Ovary (tissue), 3 donors: ENCODE results near the gene HPSE2.

ENCODE experiments used
- EP300 ChIP-seq: sonication (generic); formaldehyde crosslinking; IDR thresholded peaks from one replicate; pipeline ENCODE4 v1.6.1; 2017; ENCODE audit warnings: antibody characterized with exemption
- POLR2A ChIP-seq: fragments of 450-650 bp; IDR thresholded peaks from one replicate; pipeline ENCODE4 v1.6.1; 2017; ENCODE audit warnings: antibody characterized with exemption, mild to moderate bottlenecking, moderate library complexity
- TF ChIP-seq, protein P1 (sequence below), 3 donors: fragments of 450-650 bp in 2 of 3; fragments of 200-600 bp in 1 of 3; IDR thresholded peaks; one replicate each; pipeline versions ENCODE4 v1.5.1 to v1.8.0; 2016 to 2022; ENCODE audit warnings: antibody characterized with exemption in 3 of 3, mild to moderate bottlenecking in 1 of 3
- donor health status: DM: no; HTN: no; CAD: no.

DNA sequence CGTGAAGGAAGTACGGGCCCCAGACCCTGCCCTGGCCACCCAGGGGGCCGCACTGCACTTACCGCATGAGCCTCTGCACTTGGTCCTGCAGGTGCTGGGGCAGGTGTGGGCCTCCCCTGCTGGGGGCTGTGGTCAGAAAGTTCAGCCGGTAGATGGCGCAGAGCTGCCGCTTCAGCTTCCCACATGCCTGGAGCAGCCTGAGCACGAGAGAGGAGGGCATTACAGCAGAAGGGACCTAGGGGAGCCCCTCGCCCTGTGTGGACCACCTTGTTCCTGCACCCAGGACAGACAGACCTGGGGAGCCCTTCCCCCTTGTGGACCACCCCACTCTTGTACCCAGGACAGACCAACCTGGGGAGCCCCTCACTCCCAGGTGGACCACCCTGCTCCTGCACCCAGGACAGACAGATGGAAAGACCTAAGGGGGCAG is 811.9 kb downstream of the HPSE2 start:
- TF ChIP-seq, protein P1, sequence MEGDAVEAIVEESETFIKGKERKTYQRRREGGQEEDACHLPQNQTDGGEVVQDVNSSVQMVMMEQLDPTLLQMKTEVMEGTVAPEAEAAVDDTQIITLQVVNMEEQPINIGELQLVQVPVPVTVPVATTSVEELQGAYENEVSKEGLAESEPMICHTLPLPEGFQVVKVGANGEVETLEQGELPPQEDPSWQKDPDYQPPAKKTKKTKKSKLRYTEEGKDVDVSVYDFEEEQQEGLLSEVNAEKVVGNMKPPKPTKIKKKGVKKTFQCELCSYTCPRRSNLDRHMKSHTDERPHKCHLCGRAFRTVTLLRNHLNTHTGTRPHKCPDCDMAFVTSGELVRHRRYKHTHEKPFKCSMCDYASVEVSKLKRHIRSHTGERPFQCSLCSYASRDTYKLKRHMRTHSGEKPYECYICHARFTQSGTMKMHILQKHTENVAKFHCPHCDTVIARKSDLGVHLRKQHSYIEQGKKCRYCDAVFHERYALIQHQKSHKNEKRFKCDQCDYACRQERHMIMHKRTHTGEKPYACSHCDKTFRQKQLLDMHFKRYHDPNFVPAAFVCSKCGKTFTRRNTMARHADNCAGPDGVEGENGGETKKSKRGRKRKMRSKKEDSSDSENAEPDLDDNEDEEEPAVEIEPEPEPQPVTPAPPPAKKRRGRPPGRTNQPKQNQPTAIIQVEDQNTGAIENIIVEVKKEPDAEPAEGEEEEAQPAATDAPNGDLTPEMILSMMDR (IDR thresholded peaks at IDR 0.05), result no peak
- no peak for TF ChIP-seq POLR2A
- TF ChIP-seq EP300, result no peak
